Measurements from ENCODE around the gene CACNG1. TPM values are rescaled to one million over a fixed set of nuclear protein-coding genes. Genes with fewer than 3 reads are reported as not detected.
"Not testable (repeated sequence)": the region's sequence is repeated elsewhere in the genome, so short reads cannot be mapped to it uniquely, and the experiment has no call there.

Gene CACNG1
- polyA plus RNA-seq, 2 donors, result not detected

DNA sequence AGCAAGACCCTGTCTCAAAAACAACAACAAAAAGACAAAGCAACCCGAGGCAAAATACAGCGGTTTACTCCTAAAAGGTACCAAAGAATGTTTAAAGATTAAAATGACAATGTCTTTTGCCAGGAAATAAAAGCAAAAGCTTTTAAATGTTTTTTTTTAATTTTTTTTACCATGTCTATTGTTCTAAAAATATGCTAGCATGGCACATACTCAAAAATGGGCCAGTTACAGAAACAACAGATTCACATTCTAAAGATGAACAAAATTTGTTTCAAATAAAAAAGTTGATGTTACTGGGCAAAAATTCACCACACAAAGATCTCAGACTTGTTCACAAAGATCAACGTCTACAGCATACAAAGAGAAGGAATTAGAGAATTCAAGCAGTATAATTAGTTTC is 41.1 kb downstream of the CACNG1 start:
- Histone ChIP-seq H3K9me3 (ENCODE audit: control insufficient read depth in 2 of 2, insufficient read depth in 1 of 2, low read depth in 1 of 2, low read length in 1 of 2) (no peaks in the 10 kb centered on the region), H3K4me1 (ENCODE audit: control insufficient read depth in 2 of 2, insufficient read depth in 2 of 2, low read length in 1 of 2) (no peaks in the 10 kb centered on the region), H3K4me3 (ENCODE audit: low read depth in 1 of 2, low read length in 2 of 2) (no peak overlapping the region), H3K27me3 (ENCODE audit: control insufficient read depth in 1 of 2, insufficient read depth in 2 of 2, low read length in 2 of 2) (no peaks in the 10 kb centered on the region), H3K27ac (ENCODE audit: low read depth in 2 of 2, low read length in 1 of 2) (no peak overlapping the region), H3K36me3 (ENCODE audit: control insufficient read depth in 2 of 2, insufficient read depth in 2 of 2, low read length in 1 of 2) (no peaks in the 10 kb centered on the region)
- 84 to 90% methylated on average over 3 of the region's 3 CpGs for WGBS, 2 donors

DNA sequence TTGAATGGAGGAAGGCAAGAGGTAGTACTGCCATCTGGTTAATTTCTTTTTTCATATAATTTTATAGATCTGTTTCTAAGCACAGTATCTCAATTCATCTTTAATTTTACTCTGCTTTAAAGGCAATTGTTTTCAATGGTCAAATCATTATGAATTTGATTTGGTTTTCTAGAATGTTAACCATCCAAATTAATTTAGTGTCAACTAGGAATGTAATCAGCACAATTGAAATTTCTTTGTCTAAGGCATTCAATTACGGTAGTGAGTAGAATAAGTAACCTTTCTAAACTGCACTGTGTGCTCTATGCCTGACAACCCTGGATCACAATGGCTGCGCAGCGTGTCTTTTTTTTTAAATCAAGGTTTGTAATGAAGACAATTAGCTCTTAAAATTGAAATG is 44.3 kb downstream of the CACNG1 start:
- no peaks in the 10 kb centered on the region for H3K27me3 ChIP-seq (ENCODE audit: control insufficient read depth in 1 of 2, insufficient read depth in 2 of 2, low read length in 2 of 2)
- H3K4me3 ChIP-seq (ENCODE audit: low read depth in 1 of 2, low read length in 2 of 2), result no peak overlapping the region
- no peak overlapping the region for H3K27ac ChIP-seq (ENCODE audit: low read depth in 2 of 2, low read length in 1 of 2)
- H3K36me3 ChIP-seq (ENCODE audit: control insufficient read depth in 2 of 2, insufficient read depth in 2 of 2, low read length in 1 of 2), result no peaks in the 10 kb centered on the region
- 97% methylated on average over 3 of the region's 3 CpGs for WGBS, 2 donors
- H3K9me3 ChIP-seq (ENCODE audit: control insufficient read depth in 2 of 2, insufficient read depth in 1 of 2, low read depth in 1 of 2, low read length in 1 of 2), result no peaks in the 10 kb centered on the region
- no peaks in the 10 kb centered on the region for H3K4me1 ChIP-seq (ENCODE audit: control insufficient read depth in 2 of 2, insufficient read depth in 2 of 2, low read length in 1 of 2)

DNA sequence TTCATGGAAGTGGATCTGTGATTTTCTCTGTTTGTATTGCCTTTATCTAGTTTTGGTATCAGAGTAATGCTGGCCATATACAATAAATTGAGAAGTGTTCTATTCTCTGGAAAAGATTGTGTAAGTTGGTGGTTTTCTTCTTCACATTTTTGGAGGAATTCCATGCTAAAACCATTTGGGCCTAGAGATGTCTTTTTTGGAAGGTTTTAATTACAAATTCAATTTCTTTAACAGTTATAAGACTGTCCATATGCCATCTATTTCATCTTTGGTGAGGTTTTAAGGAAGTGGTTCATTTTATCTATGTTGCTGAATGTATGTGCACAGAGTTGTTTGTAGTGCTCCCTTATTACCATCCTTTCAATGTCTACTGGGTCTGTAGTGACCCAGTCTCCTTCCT is 46.0 kb downstream of the CACNG1 start:
- Histone ChIP-seq H3K27me3 (ENCODE audit: control insufficient read depth in 1 of 2, insufficient read depth in 2 of 2, low read length in 2 of 2) (no peaks in the 10 kb centered on the region), H3K36me3 (ENCODE audit: control insufficient read depth in 2 of 2, insufficient read depth in 2 of 2, low read length in 1 of 2) (no peaks in the 10 kb centered on the region), H3K4me3 (ENCODE audit: low read depth in 1 of 2, low read length in 2 of 2) (no peak overlapping the region), H3K9me3 (ENCODE audit: control insufficient read depth in 2 of 2, insufficient read depth in 1 of 2, low read depth in 1 of 2, low read length in 1 of 2) (no peaks in the 10 kb centered on the region), H3K27ac (ENCODE audit: low read depth in 2 of 2, low read length in 1 of 2) (no peak overlapping the region), H3K4me1 (ENCODE audit: control insufficient read depth in 2 of 2, insufficient read depth in 2 of 2, low read length in 1 of 2) (no peaks in the 10 kb centered on the region)

DNA sequence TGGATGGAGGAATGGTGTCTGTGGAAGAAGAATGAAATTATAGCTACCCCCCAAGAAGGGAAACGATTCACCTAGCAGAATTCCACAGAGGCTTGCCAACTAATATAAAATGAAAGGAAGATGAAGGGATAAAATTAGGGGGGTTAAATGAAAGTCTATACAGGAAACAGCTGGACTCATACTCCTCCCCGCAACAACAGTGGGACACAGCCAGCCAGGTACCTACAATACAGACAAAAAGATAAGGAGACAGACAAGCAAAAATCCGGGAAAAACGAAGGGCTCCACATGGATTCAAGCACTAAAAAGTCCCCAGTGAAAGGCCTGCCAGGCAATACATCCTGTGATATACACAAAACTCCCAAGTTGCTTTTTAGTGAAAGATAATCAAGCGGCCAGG is 47.9 kb downstream of the CACNG1 start:
- Histone ChIP-seq H3K4me1 (ENCODE audit: control insufficient read depth in 2 of 2, insufficient read depth in 2 of 2, low read length in 1 of 2) (no peaks in the 10 kb centered on the region), H3K36me3 (ENCODE audit: control insufficient read depth in 2 of 2, insufficient read depth in 2 of 2, low read length in 1 of 2) (no peaks in the 10 kb centered on the region), H3K27me3 (ENCODE audit: control insufficient read depth in 1 of 2, insufficient read depth in 2 of 2, low read length in 2 of 2) (no peaks in the 10 kb centered on the region), H3K4me3 (ENCODE audit: low read depth in 1 of 2, low read length in 2 of 2) (no peak overlapping the region), H3K27ac (ENCODE audit: low read depth in 2 of 2, low read length in 1 of 2) (no peak overlapping the region), H3K9me3 (ENCODE audit: control insufficient read depth in 2 of 2, insufficient read depth in 1 of 2, low read depth in 1 of 2, low read length in 1 of 2) (no peaks in the 10 kb centered on the region)
- WGBS, 2 donors, result 91 to 92% methylated on average over 5 of the region's 5 CpGs

DNA sequence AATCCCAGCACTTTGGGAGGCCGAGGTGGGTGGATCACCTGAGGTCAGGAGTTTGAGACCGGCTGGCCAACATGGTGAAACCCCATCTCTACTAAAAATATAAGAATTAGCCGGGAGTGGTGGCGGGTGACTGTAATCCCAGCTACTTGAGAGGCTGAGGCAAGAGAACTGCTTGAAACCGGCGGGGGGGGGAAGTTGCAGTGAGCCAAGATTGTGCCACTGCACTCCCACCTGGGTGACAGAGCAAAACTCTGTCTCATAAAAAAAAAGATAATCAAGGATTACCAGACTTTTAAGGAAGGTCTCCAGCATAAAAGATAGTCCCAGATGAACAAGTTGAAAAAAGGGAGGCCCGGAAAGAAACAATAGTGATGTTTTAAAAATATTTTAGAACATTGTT is 48.4 kb downstream of the CACNG1 start:
- not testable (repeated sequence) for H3K27me3 ChIP-seq (ENCODE audit: control insufficient read depth in 1 of 2, insufficient read depth in 2 of 2, low read length in 2 of 2); H3K27ac ChIP-seq (ENCODE audit: low read depth in 2 of 2, low read length in 1 of 2); H3K36me3 ChIP-seq (ENCODE audit: control insufficient read depth in 2 of 2, insufficient read depth in 2 of 2, low read length in 1 of 2); H3K9me3 ChIP-seq (ENCODE audit: control insufficient read depth in 2 of 2, insufficient read depth in 1 of 2, low read depth in 1 of 2, low read length in 1 of 2); H3K4me1 ChIP-seq (ENCODE audit: control insufficient read depth in 2 of 2, insufficient read depth in 2 of 2, low read length in 1 of 2); H3K4me3 ChIP-seq (ENCODE audit: low read depth in 1 of 2, low read length in 2 of 2)
- 92 to 93% methylated on average over 7 of the region's 7 CpGs for WGBS, 2 donors

DNA sequence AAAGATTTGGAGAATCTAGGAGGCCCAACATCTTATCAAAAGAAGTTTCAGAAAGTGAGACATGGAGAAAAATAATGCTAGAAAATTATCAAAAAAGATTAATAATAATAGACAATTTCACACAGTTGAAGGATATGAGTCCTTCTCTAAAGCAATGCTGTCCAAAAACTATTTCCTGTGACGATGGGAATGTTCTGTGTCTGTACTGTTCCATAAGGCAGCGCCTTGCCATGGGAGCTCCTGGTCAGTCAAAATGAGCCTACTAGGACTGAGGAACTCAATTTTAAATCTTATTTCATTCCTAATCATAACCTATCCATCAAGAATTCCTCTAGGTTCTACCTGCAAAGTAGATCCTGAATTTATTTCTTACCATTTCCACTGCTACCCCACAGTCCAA is 49.0 kb downstream of the CACNG1 start:
- Histone ChIP-seq H3K27ac (ENCODE audit: low read depth in 2 of 2, low read length in 1 of 2) (no peak overlapping the region), H3K4me3 (ENCODE audit: low read depth in 1 of 2, low read length in 2 of 2) (no peak overlapping the region), H3K9me3 (ENCODE audit: control insufficient read depth in 2 of 2, insufficient read depth in 1 of 2, low read depth in 1 of 2, low read length in 1 of 2) (no peaks in the 10 kb centered on the region), H3K36me3 (ENCODE audit: control insufficient read depth in 2 of 2, insufficient read depth in 2 of 2, low read length in 1 of 2) (no peaks in the 10 kb centered on the region), H3K27me3 (ENCODE audit: control insufficient read depth in 1 of 2, insufficient read depth in 2 of 2, low read length in 2 of 2) (no peaks in the 10 kb centered on the region), H3K4me1 (ENCODE audit: control insufficient read depth in 2 of 2, insufficient read depth in 2 of 2, low read length in 1 of 2) (no peaks in the 10 kb centered on the region)
- 89 to 93% methylated on average over 2 of the region's 2 CpGs for WGBS, 2 donors

DNA sequence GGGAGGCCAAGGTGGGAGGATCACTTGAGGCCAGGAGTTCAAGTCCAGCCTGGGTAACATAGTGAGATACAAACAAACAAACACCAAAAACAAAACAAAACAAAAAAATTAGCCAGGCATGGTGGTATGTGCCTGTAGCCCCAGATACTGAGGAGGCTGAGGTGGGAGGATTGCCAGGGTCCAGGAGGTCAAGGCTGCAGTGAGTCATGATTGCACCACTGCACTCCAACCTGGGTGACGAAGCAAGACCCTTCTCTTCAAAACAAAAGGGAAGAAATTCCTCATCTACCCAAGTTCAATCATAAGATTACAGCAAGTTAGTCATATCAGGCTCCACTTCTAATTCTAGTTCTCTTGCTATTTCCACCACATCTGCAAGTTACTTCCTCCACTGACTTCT is 50.9 kb downstream of the CACNG1 start:
- not testable (repeated sequence) for H3K4me1 ChIP-seq (ENCODE audit: control insufficient read depth in 2 of 2, insufficient read depth in 2 of 2, low read length in 1 of 2); H3K4me3 ChIP-seq (ENCODE audit: low read depth in 1 of 2, low read length in 2 of 2); H3K9me3 ChIP-seq (ENCODE audit: control insufficient read depth in 2 of 2, insufficient read depth in 1 of 2, low read depth in 1 of 2, low read length in 1 of 2); H3K27ac ChIP-seq (ENCODE audit: low read depth in 2 of 2, low read length in 1 of 2); H3K36me3 ChIP-seq (ENCODE audit: control insufficient read depth in 2 of 2, insufficient read depth in 2 of 2, low read length in 1 of 2); H3K27me3 ChIP-seq (ENCODE audit: control insufficient read depth in 1 of 2, insufficient read depth in 2 of 2, low read length in 2 of 2)
- 43 to 96% methylated on average over 1 of the region's 1 CpG for WGBS, 2 donors

DNA sequence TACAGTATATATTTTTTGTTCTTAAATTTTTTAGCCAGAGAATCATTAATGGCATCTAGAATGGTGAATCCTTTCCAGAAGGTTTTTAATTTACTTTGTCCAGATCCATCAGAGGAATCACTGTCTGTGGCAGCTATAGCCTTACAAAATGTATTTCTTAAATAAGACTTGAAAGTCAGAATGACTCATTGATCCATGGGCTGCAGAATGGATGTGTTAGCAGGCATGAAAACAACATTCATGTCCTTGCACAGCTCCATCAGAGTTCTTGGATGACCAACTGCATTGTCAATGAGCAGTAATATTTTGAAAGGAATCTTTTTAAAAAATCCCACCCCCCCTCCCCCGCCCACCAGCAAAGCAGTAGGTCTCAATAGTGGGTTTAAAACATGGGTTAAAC is 51.4 kb downstream of the CACNG1 start:
- WGBS, 2 donors, result 93 to 97% methylated on average over 1 of the region's 1 CpG
- no peaks in the 10 kb centered on the region for H3K27me3 ChIP-seq (ENCODE audit: control insufficient read depth in 1 of 2, insufficient read depth in 2 of 2, low read length in 2 of 2)
- H3K4me3 ChIP-seq (ENCODE audit: low read depth in 1 of 2, low read length in 2 of 2), result no peak overlapping the region
- no peaks in the 10 kb centered on the region for H3K4me1 ChIP-seq (ENCODE audit: control insufficient read depth in 2 of 2, insufficient read depth in 2 of 2, low read length in 1 of 2)
- no peak overlapping the region for H3K27ac ChIP-seq (ENCODE audit: low read depth in 2 of 2, low read length in 1 of 2)
- no peaks in the 10 kb centered on the region for H3K36me3 ChIP-seq (ENCODE audit: control insufficient read depth in 2 of 2, insufficient read depth in 2 of 2, low read length in 1 of 2)
- H3K9me3 ChIP-seq (ENCODE audit: control insufficient read depth in 2 of 2, insufficient read depth in 1 of 2, low read depth in 1 of 2, low read length in 1 of 2), result no peaks in the 10 kb centered on the region

DNA sequence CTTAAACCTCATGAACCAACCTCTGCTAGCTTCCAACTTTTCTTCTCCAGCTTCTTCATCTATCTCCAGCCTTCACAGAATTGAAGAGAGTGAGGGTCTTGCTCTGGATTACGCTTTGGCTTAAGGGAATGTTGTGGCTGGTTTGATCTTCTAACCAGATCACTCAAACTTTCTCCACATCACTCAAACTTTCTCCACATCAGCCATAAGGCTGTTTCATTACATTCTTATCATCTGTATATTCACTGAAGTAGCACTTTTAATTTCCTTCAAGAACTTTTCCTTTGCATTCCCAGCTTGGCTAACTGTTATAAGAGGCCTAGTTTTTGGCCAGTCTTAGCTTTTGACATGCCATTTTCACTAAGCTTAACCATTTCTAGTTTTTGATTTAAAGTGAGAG is 52.3 kb downstream of the CACNG1 start:
- Histone ChIP-seq H3K9me3 (ENCODE audit: control insufficient read depth in 2 of 2, insufficient read depth in 1 of 2, low read depth in 1 of 2, low read length in 1 of 2) (no peaks in the 10 kb centered on the region), H3K27me3 (ENCODE audit: control insufficient read depth in 1 of 2, insufficient read depth in 2 of 2, low read length in 2 of 2) (no peaks in the 10 kb centered on the region), H3K4me3 (ENCODE audit: low read depth in 1 of 2, low read length in 2 of 2) (no peak overlapping the region), H3K36me3 (ENCODE audit: control insufficient read depth in 2 of 2, insufficient read depth in 2 of 2, low read length in 1 of 2) (no peaks in the 10 kb centered on the region), H3K27ac (ENCODE audit: low read depth in 2 of 2, low read length in 1 of 2) (no peak overlapping the region), H3K4me1 (ENCODE audit: control insufficient read depth in 2 of 2, insufficient read depth in 2 of 2, low read length in 1 of 2) (no peaks in the 10 kb centered on the region)
- 98 to 100% methylated on average over 1 of the region's 1 CpG for WGBS, 2 donors

DNA sequence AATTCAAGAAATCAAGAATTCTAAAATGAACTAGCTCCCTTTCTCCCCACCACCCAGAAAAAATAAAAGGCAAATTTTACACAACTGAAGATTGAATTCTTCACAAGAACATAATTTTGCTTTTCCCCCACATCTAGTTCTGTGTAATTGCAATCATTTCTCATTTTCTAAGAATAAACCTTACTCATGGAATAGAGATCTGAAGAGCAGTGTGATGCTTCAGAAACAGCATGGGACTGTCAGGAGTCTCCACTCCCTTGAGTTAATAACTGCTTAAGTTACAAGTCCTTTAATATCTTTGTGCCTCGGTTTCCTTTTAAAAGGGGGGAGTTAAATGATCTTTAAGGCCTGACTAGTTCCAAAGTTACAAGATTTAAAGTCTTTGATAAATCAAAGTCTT is 53.7 kb downstream of the CACNG1 start:
- Histone ChIP-seq H3K36me3 (ENCODE audit: control insufficient read depth in 2 of 2, insufficient read depth in 2 of 2, low read length in 1 of 2) (no peaks in the 10 kb centered on the region), H3K9me3 (ENCODE audit: control insufficient read depth in 2 of 2, insufficient read depth in 1 of 2, low read depth in 1 of 2, low read length in 1 of 2) (no peaks in the 10 kb centered on the region), H3K27me3 (ENCODE audit: control insufficient read depth in 1 of 2, insufficient read depth in 2 of 2, low read length in 2 of 2) (no peaks in the 10 kb centered on the region), H3K4me1 (ENCODE audit: control insufficient read depth in 2 of 2, insufficient read depth in 2 of 2, low read length in 1 of 2) (no peaks in the 10 kb centered on the region), H3K4me3 (ENCODE audit: low read depth in 1 of 2, low read length in 2 of 2) (no peak overlapping the region), H3K27ac (ENCODE audit: low read depth in 2 of 2, low read length in 1 of 2) (no peak overlapping the region)
- WGBS, 2 donors, result 91 to 92% methylated on average over 1 of the region's 1 CpG

Data from esophagus (tissue), 2 donors.